Stimulated activated effector memory CD8-positive, alpha-beta T cell treated with anti-CD3 and anti-CD28 coated beads, Interleukin-12 subunit alpha, Interleukin-12 subunit beta, amount 100 ng/mL, for 72 hours (primary cell): ENCODE results near the gene RBFOX1.

Experiments used
- ATAC-seq: fragments of 150-1000 bp; cut with Tn5 transposase; 2 replicates; pipeline ENCODE4 v1.10.0; 2021
- DNase-seq, 2 donors: peaks; one replicate each; pipeline ENCODE4 v3.0.0; 2021 to 2022; ENCODE audit warnings: low spot score in 2 of 2
- H3K27ac Mint-ChIP-seq: one replicate; pipeline ENCODE4 v1.8.0; 2022; ENCODE audit warnings: mild to moderate bottlenecking, mixed read lengths
- H3K36me3 Mint-ChIP-seq: one replicate; pipeline ENCODE4 v1.8.0; 2022; ENCODE audit warnings: mild to moderate bottlenecking, mixed read lengths
- H3K4me1 Mint-ChIP-seq: one replicate; pipeline ENCODE4 v1.8.0; 2022; ENCODE audit warnings: mixed read lengths
- H3K4me3 Mint-ChIP-seq: one replicate; pipeline ENCODE4 v1.8.0; 2022; ENCODE audit warnings: mild to moderate bottlenecking, mixed read lengths
- H3K9me3 Mint-ChIP-seq: one replicate; pipeline ENCODE4 v1.8.0; 2022; ENCODE audit warnings: mixed read lengths

The RBFOX1 gene

DNA sequence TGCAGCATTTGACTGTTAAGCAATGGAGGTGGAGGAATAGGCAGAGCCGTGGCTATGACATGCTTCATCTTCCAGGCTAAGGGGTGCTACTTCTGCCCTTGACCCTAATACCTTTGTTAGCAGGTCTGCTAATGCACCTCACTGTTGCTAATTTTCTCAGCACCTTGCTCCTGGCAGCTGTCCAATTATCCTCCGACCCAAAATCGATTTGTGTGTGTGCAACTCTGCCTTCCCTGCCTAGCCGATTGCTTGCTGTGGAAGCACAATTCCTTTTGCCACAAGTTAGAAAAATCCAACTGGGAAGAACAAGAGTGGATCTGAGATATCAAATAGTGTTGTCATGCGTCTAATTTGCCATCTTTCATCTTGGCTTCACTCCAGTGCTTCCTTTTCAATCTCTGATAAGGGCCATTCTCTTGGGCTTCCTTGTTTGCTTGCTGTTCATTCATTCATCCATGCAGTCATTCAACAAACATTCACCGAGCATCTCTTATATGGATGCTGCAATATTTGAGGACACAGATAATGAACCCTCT, 422.8 kb downstream of the RBFOX1 start:
- Mint-ChIP-seq H3K4me1 (no peaks in the 10 kb centered on the region), H3K27ac (no peak overlapping the region), H3K9me3 (peaks cover 16% of the 10 kb centered on the region), H3K36me3 (no peaks in the 10 kb centered on the region), H3K4me3 (no peak overlapping the region)
- no peak for ATAC-seq
- no peak for DNase-seq
